Measurements from ENCODE around the gene C1GALT1C1L.
A peak's percentile ranks its signal among the peaks of the same experiment; 100 is the strongest.
"Not testable (repeated sequence)": the region's sequence is repeated elsewhere in the genome, so short reads cannot be mapped to it uniquely, and the experiment has no call there.

C1GALT1C1L gene

DNA sequence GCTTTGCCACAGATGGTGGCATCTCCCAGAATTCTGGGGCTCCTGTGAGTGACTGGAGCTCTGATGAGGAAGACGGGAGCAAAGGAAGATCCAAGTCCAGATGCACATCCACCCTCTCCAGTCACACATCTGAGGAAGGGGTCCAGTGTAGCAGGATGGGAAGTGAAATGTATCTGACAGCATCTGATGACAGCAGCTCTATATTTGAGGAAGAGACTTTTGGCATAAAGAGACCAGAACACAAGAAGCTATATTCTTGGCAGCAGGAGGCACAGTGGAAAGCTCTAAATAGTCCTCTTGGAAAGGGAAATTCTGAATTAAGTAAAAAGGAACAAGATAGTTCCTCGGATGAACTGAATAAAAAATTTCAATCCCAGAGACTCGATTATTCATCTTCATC, 23.5 kb upstream of the C1GALT1C1L start:
- Histone ChIP-seq H3K4me2 (ENCODE audit: low read depth, low read length, poor library complexity, severe bottlenecking) (no peak overlapping the region), H3K79me2 (ENCODE audit: insufficient read depth, low read length) (no peaks in the 10 kb centered on the region), H3K4me1 (ENCODE audit: insufficient read depth, low read length, poor library complexity, severe bottlenecking) (peaks cover 5% of the 10 kb centered on the region), H3F3A (ENCODE audit: low read depth) (no peaks in the 10 kb centered on the region), H3K9me3 (ENCODE audit: insufficient read depth, low read depth, low read length) (no peaks in the 10 kb centered on the region), H3K36me3 (ENCODE audit: insufficient read depth, low read length) (no peaks in the 10 kb centered on the region), H2AFZ (ENCODE audit: low read length) (no peak overlapping the region), H3K9ac (ENCODE audit: low read depth, low read length, poor library complexity, severe bottlenecking) (no peak overlapping the region), H3K4me3 (ENCODE audit: low read length, poor library complexity, severe bottlenecking) (no peak overlapping the region), H3K27me3 (ENCODE audit: insufficient read depth, low read length, poor library complexity, severe bottlenecking) (no peaks in the 10 kb centered on the region), H4K20me1 (ENCODE audit: insufficient read depth, low read length, poor library complexity, severe bottlenecking) (no peaks in the 10 kb centered on the region), H3K9me2 (replicated peaks; ENCODE audit: low read depth, low read length) (no peaks in the 10 kb centered on the region)
- TF ChIP-seq, protein P1, sequence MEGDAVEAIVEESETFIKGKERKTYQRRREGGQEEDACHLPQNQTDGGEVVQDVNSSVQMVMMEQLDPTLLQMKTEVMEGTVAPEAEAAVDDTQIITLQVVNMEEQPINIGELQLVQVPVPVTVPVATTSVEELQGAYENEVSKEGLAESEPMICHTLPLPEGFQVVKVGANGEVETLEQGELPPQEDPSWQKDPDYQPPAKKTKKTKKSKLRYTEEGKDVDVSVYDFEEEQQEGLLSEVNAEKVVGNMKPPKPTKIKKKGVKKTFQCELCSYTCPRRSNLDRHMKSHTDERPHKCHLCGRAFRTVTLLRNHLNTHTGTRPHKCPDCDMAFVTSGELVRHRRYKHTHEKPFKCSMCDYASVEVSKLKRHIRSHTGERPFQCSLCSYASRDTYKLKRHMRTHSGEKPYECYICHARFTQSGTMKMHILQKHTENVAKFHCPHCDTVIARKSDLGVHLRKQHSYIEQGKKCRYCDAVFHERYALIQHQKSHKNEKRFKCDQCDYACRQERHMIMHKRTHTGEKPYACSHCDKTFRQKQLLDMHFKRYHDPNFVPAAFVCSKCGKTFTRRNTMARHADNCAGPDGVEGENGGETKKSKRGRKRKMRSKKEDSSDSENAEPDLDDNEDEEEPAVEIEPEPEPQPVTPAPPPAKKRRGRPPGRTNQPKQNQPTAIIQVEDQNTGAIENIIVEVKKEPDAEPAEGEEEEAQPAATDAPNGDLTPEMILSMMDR (conservative IDR thresholded peaks at IDR 0.05; ENCODE audit: low read length), result no peak
- no peak for TF ChIP-seq EZH2phosphoT487 (IDR thresholded peaks at IDR 0.05; ENCODE audit: borderline replicate concordance)

DNA sequence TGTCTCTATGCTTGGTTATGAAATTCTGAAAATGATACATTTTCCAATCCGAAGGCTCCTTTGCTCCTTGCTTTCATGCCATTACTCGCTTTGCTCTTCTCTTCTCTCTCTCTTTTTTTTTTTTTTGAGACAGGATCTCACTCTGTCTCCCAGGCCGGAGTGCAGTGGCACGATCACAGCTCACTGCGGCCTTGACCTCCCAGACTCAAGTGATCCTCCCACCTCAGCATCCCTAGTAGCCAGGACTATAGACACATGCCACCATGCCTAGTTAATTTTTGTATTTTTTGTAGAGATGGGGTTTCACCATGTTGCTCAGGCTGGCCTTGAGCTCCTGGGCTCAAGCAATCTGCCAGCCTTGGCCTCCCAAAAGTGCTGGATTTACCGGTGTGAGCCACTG, 21.9 kb upstream of the C1GALT1C1L start:
- H4K20me1 ChIP-seq (ENCODE audit: insufficient read depth, low read length, poor library complexity, severe bottlenecking); H3K9me3 ChIP-seq (ENCODE audit: insufficient read depth, low read depth, low read length); H3K9me2 ChIP-seq (replicated peaks; ENCODE audit: low read depth, low read length); H3K27me3 ChIP-seq (ENCODE audit: insufficient read depth, low read length, poor library complexity, severe bottlenecking); H3F3A ChIP-seq (ENCODE audit: low read depth); H3K79me2 ChIP-seq (ENCODE audit: insufficient read depth, low read length); H3K36me3 ChIP-seq (ENCODE audit: insufficient read depth, low read length); H3K4me3 ChIP-seq (ENCODE audit: low read length, poor library complexity, severe bottlenecking); H3K4me1 ChIP-seq (ENCODE audit: insufficient read depth, low read length, poor library complexity, severe bottlenecking); H3K9ac ChIP-seq (ENCODE audit: low read depth, low read length, poor library complexity, severe bottlenecking); H3K4me2 ChIP-seq (ENCODE audit: low read depth, low read length, poor library complexity, severe bottlenecking): not testable (repeated sequence)
- peak overlapping the region; percentile 63; the same call in 1 of the 2 replicates for H2AFZ ChIP-seq (ENCODE audit: low read length)

DNA sequence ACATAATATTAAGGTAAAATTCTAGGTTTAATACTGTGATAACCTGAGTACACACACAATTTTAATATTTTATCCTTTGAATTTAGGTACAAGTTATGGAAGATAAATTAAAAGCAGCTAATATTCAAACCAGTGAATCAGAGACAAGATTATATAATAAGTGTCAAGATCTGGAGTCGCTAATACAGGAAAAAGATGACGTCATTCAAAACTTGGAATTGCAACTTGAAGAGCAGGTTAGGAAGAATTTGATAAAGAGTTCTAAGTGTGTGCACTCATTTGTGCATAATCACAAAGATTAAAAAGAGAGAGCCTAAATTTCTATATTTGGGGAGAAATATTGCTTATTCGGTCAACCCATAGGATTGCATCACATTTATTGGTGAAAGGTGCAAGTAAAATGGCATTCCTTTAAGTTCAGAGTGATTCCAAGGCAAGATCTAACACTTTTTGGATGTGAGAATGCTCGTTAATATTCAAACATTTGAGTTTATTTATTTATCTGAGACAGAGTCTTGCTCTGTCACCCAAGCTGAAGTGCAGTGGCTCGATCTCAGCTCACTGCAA, 16.3 kb upstream of the C1GALT1C1L start:
- Histone ChIP-seq H3F3A (ENCODE audit: low read depth) (no peaks in the 10 kb centered on the region), H3K4me1 (ENCODE audit: insufficient read depth, low read length, poor library complexity, severe bottlenecking) (no peaks in the 10 kb centered on the region), H2AFZ (ENCODE audit: low read length) (no peak overlapping the region), H3K4me2 (ENCODE audit: low read depth, low read length, poor library complexity, severe bottlenecking) (no peak overlapping the region), H3K36me3 (ENCODE audit: insufficient read depth, low read length) (no peaks in the 10 kb centered on the region), H3K27me3 (ENCODE audit: insufficient read depth, low read length, poor library complexity, severe bottlenecking) (no peaks in the 10 kb centered on the region), H3K9me2 (replicated peaks; ENCODE audit: low read depth, low read length) (no peaks in the 10 kb centered on the region), H4K20me1 (ENCODE audit: insufficient read depth, low read length, poor library complexity, severe bottlenecking) (no peaks in the 10 kb centered on the region), H3K9ac (ENCODE audit: low read depth, low read length, poor library complexity, severe bottlenecking) (no peak overlapping the region), H3K79me2 (ENCODE audit: insufficient read depth, low read length) (no peaks in the 10 kb centered on the region), H3K9me3 (ENCODE audit: insufficient read depth, low read depth, low read length) (no peaks in the 10 kb centered on the region), H3K4me3 (ENCODE audit: low read length, poor library complexity, severe bottlenecking) (no peak overlapping the region)
- TF ChIP-seq, protein P1 (conservative IDR thresholded peaks at IDR 0.05; ENCODE audit: low read length), result no peak
- no peak for TF ChIP-seq EZH2phosphoT487 (IDR thresholded peaks at IDR 0.05; ENCODE audit: borderline replicate concordance)

DNA sequence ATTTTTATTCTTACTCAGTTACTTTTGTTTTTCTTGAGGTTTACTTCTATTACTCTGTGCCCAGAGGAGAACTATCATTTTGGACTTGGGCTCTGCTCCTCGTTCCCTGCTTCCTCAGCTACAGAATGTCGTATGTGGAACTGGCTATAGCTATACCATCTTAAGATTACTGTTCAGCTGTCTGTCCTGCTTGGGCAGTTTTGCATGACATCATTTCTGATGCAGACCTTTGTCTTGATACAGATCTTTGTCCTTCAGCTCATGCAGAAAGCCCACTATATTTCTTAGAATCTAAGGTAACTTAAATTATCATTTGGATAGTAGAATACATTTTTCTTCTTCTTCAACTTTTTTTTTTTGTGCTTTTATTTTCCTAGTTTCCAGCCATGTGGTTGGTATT, 13.8 kb upstream of the C1GALT1C1L start:
- Histone ChIP-seq H3K27me3 (ENCODE audit: insufficient read depth, low read length, poor library complexity, severe bottlenecking) (no peaks in the 10 kb centered on the region), H3K36me3 (ENCODE audit: insufficient read depth, low read length) (no peaks in the 10 kb centered on the region), H3K4me2 (ENCODE audit: low read depth, low read length, poor library complexity, severe bottlenecking) (no peak overlapping the region), H3K9me3 (ENCODE audit: insufficient read depth, low read depth, low read length) (no peaks in the 10 kb centered on the region), H2AFZ (ENCODE audit: low read length) (no peak overlapping the region), H4K20me1 (ENCODE audit: insufficient read depth, low read length, poor library complexity, severe bottlenecking) (no peaks in the 10 kb centered on the region), H3K9ac (ENCODE audit: low read depth, low read length, poor library complexity, severe bottlenecking) (no peak overlapping the region), H3K79me2 (ENCODE audit: insufficient read depth, low read length) (no peaks in the 10 kb centered on the region), H3F3A (ENCODE audit: low read depth) (no peaks in the 10 kb centered on the region), H3K4me1 (ENCODE audit: insufficient read depth, low read length, poor library complexity, severe bottlenecking) (peaks cover 3% of the 10 kb centered on the region), H3K9me2 (replicated peaks; ENCODE audit: low read depth, low read length) (no peaks in the 10 kb centered on the region), H3K4me3 (ENCODE audit: low read length, poor library complexity, severe bottlenecking) (no peak overlapping the region)
- TF ChIP-seq, protein P1 (conservative IDR thresholded peaks at IDR 0.05; ENCODE audit: low read length), result no peak
- no peak for TF ChIP-seq EZH2phosphoT487 (IDR thresholded peaks at IDR 0.05; ENCODE audit: borderline replicate concordance)

All from Loucy (cell line).